Activated T-helper 1 cell treated with anti-CD3 and anti-CD28 coated beads, Interleukin-2, amount 50 U/mL, for 16 hours (primary cell): ENCODE data around the gene SLC24A3.
"Not testable (repeated sequence)": the region's sequence is repeated elsewhere in the genome, so short reads cannot be mapped to it uniquely, and the experiment has no call there.

Source experiments
- DNase-seq, 2 donors: peaks; one replicate each; pipeline ENCODE4 v3.0.0-alpha.2; 2020; ENCODE audit warnings: low read depth in 1 of 2, low spot score in 1 of 2

Gene SLC24A3

DNA sequence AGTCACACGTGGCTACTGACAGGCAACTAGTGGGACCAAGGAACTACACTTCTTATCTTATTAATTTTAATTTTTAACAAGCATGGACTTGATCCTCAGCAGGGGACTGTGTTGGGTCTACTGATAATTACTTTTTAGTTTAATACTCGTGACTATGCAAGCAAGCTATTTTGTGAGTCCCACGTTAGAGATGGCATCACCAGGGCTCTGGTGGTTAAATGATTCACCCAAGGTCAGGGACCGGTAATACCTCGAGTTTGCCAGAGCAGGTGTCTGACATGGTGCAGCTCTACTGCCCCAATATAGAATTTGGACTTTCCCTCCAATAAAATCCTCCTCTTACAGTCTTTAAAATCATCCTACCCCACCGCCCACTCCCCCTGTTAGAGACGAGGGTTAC is 447.0 kb downstream of the SLC24A3 start:
- no peak for DNase-seq

DNA sequence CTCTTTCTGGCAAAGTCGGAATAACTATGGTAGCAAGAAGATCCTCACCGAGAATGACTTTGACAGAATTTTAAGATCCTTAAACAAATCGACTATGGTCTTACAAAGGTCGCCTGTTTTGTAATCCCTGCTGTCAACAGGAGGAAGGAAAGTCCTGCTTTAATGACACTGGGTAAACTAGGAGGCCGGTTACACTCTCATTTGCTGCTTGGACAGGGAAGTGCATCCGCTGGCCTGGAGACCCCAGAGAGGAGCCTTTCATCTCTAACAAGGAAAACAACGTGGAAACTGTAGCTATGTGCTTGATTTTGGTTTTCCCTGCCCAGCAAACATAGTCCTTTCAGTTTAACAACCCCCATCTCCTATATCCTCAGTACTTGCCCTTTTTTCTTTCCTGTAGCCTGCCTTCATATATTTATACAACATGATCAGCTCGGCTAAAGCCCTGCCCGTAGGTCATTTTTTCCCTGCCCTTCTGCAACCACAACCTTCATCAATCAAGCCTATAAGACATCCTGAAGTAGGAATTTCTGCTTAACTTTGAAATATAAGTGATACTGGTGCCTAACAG is 448.5 kb downstream of the SLC24A3 start:
- no peak for DNase-seq

DNA sequence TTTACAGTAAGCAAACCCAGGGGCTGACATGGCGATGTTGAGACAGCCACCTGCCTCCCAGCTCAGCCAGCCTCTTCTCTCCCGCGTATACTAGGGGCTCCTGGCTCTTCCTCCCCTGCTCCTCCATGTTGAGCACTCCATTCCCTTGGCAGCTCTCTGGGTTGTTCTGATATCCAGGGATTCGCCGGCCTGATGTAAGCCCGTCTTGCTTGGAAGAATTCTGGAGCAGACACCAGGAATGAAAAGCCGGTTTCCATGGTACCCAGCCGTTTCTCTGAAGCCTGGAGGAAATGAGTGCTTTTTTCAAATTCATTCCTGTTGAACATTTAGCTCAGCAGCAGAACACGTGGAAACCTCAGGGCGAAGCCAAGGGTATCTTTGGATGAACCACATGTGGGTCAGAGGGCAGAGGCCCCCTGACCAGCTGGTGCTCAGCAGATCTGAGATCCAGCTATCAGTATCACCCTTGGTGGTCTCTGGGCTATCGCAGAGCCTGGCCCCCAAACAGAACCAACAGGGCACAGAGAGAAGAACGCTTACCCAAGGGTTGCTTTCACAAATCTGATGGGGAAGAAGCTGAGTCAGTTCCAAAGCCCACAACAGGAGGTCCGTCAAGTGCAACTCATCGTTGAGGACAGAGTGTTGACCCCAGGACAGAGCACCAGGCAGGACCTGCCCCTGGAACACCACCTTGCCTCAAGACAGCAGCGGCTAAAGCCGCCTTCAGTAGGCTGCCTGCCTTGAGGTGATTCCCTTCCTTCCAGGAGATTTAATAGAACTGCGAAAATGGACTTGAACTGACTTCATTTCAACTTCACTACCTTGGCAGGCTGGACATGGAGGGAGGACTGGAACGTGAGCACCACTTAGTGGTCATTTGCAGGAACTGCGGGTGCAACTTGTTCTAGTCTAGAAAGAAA is 449.5 kb downstream of the SLC24A3 start:
- DNase-seq: no peak

DNA sequence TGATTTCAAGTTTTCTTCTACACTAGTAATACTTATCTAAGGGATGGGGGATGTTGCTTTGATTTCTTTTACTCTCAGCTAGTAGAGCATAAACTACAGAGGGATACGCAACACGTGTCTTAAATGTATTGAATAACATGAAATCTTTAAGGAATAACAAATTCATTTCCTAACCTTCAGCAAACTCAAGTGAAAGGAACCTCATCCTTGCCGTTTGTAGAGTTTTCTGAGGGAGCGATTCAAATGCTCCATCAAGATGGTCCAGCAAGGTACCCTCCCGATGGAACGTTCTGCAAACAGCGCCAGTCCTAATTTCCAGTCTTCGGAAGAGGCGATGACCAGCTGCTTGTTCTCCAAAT is 450.2 kb downstream of the SLC24A3 start:
- no peak for DNase-seq

DNA sequence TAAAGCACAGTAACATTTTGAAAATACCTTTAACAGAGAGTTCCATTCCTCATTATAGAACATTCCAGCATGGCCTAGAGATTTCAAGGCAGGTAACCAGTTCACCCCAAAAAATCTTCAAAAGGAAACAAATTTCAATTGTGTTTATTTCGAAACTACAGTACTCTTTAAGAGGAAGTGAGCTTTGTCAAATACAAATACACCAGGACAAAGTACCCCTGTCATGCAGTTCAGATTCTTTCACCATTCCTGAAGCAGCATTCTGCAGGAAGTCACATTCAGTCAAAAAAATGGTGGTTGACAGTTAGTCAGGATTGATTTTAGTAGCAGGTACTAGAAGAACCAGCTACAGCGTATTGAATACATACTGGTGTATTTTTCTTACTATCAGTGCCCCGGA is 456.0 kb downstream of the SLC24A3 start:
- no peak for DNase-seq

DNA sequence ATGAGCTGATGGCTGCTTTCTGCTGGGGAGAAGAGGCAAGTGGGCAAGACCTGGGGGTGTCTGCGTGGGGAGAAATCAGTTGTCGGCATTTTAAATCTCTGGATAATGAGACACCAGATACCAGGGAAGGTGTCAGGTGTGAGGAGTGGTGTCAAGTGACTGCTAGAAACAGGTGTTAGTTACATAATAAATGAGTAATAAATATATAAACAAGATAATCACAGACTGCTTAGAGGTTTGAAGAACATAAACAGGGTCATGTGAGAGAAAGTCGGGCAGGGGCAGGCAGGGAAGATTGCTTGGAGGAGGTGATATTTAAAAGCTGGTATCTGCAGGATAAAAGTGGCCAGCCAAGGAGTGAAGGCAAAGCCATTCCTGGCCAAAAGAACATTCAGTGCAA is 458.4 kb downstream of the SLC24A3 start:
- no peak for DNase-seq

DNA sequence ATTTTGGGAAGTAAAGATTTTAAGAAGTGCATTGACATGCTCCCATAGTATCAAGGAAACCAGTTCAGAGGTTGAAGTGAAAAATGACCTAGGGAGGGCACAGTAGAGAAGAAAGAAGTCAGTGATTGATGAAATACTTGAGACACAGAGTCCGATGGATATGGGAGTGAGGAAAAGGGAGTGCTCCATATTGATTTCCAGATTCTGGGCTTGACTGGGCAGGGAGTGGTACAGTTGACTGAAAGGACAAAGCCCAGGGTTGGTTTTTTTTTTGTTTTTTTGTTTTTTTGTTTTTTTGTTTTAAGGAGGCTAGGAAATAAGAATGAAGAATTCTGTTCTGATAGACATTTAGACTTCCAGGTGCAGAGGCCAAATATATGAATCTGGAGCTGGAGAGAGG is 458.9 kb downstream of the SLC24A3 start:
- no peak for DNase-seq

DNA sequence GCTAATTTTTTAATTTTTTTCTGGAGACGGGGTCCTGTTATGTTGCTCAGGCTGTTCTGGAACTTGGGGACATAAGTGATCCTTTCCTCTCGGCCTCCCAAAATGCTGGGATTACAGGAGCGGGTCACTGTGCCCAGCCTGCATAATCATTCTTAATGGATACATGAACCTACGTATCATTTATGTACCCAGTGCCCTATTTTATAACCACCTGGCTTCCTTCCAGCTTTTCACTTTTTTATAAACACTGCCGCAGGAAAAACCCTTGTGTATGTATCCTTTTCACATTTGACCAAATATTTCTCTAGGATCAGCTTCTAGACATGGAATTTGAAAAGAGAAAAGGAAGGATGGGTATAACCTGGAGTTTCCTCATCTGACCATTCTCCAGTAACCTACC is 460.1 kb downstream of the SLC24A3 start:
- no peak for DNase-seq

DNA sequence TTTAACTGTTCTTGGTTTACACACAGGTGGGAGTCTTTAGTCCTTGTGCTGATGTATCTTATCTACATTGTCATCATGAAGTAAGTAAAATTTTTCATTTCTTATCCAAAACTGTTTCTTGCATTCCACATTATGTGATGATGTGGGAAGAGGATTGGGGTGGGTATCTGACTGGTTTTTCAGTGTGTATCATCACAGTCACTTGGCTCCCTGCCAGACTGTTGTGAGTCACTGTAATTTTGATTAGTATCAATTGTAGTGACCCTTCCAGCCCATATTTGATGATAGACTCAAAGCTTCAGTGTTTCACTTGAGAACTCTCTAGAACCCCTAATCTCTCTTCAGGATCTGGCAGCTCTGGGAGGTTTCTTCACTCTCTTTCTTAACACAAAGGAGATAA is 461.1 kb downstream of the SLC24A3 start:
- DNase-seq: no peak

DNA sequence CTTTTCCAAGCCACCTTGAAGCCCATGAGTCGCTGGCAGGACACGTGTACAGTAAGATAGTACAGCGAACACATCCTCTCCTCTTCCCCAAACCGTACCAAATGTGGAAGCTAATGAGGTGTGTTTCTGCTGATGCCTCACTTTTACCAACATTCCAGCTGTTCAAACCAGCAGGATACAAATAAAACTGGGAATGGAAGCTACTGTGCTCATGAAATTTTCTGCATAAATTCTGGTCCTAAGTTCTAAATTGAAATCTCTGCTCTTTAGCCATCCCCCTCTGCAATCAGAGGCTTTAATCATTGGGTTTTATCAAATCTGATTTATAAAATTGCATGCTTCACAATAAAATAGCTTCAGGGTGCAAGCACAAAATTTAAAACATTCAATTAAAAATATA is 463.8 kb downstream of the SLC24A3 start:
- no peak for DNase-seq

DNA sequence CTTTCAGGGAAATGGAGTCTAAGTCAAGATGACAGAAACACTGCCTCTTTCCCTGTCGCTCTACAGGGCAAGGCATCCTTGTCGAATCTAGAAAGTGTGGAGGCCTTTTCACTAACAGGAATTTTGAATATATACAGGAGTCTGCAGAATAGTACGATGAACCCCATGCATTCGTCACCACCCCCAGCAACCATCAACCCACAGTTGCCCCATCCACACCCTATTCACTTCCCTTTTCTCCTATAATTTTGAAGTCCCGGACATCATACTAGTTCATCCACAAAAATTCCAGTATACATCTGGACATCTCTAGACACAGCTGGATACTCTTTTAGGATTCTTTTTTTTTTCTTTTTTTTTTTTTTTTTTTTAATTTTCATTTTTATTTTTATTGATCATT is 464.9 kb downstream of the SLC24A3 start:
- DNase-seq: no peak

DNA sequence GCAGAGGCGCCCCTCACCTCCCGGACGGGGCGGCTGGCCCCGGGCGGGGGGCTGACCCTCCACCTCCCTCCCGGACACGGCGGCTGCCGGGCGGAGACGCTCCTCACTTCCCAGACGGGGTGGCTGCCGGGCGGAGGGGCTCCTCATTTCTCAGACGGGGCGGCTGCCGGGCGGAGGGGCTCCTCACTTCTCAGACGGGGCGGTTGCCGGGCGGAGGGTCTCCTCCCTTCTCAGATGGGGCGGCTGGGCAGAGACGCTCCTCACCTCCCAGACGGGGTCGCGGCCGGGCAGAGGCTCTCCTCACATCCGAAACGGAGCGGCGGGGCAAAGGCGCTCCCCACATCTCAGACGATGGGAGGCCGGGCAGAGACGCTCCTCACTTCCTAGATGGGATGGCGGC is 466.1 kb downstream of the SLC24A3 start:
- DNase-seq: not testable (repeated sequence)

DNA sequence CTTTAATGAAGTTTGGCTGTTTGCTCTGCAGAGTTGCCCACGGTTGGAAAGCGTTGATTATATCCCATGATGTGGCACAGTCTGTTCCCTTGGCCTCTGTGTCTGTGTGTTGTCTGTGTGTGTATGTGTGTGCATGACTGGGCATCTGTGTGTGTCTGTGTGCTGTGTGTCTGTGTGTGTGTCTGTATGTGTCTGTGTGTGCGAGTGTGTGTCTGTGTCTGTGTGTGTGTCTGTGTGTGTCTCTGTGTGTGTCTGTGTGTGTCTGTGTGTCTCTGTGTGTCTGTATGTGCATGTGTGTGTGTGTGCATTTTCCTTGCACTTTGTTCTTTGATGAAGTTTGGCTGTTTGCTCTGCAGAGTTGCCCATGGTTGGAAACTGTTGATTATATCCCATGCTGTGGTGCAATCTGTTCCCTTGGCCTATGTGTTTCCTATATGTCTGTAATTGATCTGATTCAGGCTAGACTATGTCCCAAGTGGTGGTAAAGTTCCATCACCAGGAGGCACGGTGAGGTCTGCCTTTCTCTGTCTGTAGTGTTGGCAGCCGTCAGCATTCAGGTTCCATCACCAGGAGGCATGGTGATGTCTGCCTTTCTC is 467.6 kb downstream of the SLC24A3 start:
- no peak for DNase-seq

DNA sequence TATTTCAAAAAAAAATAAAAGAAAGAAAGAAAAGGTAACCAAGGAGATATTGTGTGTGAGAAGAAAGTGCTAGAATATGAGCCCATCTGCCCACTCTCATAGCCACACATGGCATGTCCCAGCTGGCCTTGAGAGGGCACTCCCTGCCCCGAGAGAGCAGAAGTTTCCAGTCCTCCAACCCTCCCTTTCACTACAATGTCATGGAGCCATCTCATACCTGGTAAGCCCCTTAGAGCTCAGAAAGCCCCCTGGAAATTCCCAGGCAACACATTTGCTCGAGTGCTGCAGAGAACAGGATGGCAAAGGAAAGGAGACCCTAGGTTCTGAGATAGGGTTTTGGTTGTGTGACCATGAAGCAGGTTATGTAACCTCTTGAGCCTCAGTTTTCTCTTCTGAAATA is 469.8 kb downstream of the SLC24A3 start:
- no peak for DNase-seq

DNA sequence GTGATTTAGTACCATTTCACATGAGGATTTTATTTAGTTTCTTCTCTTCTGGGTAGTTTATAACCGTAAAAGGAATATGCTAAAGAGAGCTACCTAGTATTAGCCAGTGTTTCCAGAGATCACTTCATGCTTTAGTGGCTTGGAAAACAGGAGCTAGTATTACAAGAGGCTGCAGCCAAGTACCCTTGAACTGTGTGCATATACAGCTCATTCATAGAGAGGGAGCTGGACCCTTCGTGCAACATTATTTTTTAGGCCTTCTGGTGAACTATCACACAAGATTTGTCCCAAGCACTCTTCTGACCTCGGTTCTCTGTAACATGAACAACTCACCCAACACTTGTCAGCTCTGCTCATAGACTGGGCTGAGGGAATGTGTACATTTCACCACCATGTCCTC is 470.7 kb downstream of the SLC24A3 start:
- no peak for DNase-seq

DNA sequence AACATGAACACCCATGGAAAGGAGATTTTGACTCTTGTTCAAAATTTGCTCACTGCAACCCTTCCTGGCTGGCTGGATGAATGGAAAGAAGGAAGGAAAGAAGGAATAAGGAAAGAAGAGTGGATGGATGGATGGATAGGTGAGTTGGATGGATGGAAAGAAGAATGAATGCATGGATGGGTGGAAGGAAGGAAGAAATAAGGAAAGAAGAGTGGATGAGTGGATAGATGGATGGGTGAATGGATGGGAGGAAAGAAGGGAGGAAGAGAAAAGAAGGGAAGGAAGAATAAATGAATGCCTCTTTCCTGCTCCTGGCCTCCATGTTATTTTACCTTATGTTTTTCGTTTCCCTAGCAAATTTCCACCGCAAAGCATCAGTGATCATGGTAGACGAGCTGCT is 471.4 kb downstream of the SLC24A3 start:
- DNase-seq: no peak

DNA sequence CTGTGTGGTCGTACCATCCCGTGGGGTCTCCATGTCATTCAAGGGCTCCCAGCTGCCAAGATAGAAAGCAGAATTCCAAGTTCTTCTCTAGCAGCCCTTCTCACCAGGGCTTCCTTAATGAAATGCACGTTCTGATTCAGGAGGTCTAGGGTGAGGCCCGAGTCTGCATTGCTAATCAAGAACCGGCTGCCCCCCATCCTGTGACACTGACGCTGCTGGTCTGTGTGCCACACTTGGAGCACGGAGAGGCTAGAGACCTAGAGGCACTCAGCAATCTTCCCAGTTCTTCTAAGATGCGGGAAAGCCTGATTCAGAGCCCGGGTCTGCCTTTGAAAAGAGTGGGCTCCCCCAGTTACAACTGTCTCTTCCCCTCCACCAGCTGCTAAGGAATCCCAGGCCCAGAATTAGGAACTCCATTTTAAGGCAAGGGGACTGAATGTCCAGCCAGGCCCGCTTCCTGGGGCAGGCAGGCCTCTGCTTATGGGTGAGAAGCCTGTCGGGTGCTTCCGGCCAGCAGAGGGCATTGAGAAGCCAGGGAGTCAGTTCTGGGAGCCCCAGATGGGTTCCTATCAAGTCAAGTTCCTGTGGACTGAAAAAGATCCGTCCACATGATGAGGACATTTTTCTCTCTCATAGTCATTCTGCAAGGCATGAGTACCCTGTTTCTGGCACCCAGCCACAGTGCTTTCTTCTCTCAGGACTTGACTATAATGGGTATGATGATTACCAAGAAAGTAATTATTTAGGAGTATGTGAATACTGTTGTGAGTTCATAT is 475.8 kb downstream of the SLC24A3 start:
- no peak for DNase-seq

DNA sequence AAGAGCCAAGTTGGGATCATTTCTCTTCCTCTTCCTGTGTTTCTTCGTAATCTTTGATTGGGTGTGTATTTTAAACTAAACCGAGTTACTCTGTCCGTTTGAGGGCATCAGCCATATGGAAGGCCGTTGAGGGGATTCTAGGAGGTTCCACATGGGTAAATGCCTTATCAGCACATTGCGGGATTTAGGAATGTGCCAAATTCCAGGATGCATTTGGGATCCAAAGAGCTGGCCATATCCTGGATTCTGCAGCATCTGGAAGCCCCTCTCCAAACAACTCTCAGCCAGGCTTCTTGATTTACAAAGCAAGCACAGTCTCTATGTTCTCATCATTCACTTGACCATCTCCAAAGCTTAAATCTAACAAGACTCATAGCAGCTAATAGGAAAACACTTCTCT is 478.0 kb downstream of the SLC24A3 start:
- DNase-seq: no peak

DNA sequence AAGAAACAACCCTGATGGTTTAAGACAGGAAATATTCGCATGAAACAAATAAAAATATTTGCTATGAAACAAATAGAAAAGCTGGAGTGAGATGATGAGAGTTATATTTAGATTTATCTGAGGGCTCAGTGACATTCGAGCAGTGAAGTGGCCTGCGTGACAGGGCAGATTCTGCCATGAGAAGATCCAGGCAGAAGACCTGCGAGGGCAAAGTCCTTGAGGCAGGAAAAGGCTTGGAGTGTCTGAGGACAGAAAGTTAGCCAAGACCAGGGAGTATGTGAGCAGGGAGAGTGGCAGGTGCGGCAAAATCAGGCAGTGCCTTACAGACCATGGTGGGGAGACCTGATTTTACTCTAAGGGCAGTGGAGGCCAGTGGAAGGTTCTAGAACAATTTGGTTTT is 478.7 kb downstream of the SLC24A3 start:
- no peak for DNase-seq

DNA sequence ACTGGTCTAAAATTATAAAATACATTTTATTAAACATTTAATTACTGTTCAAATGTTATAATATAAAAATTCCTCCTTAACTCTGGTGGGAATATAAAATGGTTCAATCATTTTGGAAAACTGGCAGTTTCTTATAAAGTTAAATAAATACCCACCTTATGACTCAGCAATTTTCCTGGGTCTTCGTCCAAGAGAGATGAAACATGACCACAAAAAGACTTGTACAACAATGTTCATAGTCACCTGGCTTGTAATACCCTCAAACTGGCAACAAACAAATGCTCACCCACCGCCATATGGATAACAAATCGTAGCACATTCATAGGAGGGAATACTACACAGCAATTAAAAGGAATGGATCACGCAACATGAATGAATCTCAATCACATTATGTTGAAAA is 479.7 kb downstream of the SLC24A3 start:
- DNase-seq: no peak

DNA sequence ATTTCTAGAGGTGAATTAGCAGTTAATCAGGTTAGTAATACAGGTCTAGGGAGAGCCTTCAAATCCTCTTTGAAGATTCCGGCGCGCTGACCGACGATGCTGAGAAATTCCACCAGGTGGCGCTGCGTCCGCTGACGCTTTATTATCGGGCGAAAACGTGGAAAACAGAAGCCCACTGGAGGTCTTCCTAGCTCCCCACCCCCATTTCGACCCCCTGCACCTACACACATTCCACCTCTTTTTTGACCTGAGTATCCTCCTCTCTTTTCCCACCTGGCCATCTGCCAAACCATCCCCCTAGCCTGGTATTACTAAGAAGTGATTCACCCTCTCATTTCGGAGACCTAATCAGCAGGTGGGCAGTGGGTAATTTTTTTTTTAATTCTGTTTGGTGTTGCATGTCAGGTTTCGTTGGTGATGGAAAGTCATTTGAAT is 480.3 kb downstream of the SLC24A3 start:
- peak; percentile 2 to 16 for DNase-seq

DNA sequence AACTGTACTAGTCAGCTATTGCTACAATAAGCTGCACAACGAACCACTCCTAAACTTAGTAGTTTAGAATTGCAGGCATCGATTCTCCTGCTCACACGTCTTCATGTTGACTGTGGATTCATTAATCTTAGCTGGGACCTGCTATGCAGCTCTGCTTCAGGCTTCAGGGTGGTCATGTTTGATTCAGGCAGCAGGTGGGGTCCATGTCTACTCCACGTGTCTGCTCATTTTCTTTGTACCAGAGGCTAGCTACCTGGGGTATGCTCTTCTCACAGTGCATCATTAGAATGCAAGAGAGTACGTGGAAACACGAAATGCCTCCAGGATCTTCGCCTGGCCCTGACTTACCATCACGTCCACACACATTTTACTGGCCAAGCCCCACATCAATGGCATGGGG is 481.1 kb downstream of the SLC24A3 start:
- DNase-seq: no peak
